ENCODE measurements around the gene SLC19A1. TPM values are rescaled to one million over a fixed set of nuclear protein-coding genes. Genes with fewer than 3 reads are reported as not detected.

SLC19A1 gene
- total and polyA plus RNA-seq, 3 experiments from 2014 or later: 7.0 to 66.8 (median 55.7) TPM

DNA sequence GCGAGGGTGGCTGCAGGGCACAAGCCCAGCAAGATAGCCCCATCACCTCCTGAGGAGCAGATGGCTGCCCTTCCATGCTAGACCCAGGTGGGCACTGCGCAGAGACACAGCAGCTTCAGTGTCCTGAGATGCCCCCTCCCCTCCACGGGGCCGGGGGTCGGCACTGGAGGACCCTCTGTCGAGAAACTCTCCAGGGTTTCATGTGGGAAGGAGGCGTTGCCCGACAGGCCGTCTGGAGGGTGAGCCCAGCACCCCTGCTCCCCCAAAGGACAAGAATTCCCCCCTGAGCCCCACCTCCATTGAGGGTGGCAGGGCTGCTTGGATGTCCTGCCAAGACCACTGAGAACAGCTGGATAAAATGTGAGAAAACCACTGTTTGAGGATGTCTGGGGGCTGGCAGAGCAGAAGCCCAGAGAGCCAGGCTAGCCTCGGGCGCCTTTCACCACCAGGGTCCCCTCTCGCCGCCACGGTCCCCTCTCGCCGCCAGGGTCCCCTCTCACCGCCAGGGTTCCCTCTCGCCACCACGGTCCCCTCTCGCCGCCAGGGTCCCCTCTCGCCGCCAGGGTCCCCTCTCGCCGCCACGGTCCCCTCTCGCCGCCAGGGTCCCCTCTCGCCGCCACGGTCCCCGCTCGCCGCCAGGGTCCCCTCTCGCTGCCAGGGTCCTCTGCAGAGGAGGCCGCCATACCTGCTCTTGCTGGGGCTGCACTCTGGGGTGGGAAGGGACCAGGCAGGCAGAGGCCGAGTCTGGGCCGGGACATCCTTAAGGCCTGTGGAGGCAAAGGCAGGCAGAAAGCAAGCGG lies 44.2 kb downstream of the SLC19A1 start:
- POLR2A ChIA-PET: no interaction called here
- H3K27ac Mint-ChIP-seq: no peak overlapping the region
- Histone ChIP-seq H3K36me3 (ENCODE audit: insufficient read depth, low read length) (no peaks in the 10 kb centered on the region), H3K4me1 (ENCODE audit: insufficient read depth, low read length) (no peaks in the 10 kb centered on the region), H3K4me3 (ENCODE audit: low read length) (no peak overlapping the region), H3K9me3 (ENCODE audit: low read length) (no peaks in the 10 kb centered on the region), H3K27ac (ENCODE audit: low read depth, low read length) (no peak overlapping the region), H3K27me3 (ENCODE audit: insufficient read depth, low read length, poor library complexity, severe bottlenecking) (no peaks in the 10 kb centered on the region)
- H3K9me3 Mint-ChIP-seq: no peaks in the 10 kb centered on the region
- no peaks in the 10 kb centered on the region for H3K36me3 Mint-ChIP-seq
- no peak overlapping the region for H3K4me3 Mint-ChIP-seq
- no peaks in the 10 kb centered on the region for H3K27me3 Mint-ChIP-seq
- CTCF ChIA-PET: no interaction called here
- peak in 1 of 5 donors; percentile 26 for DNase-seq
- H3K4me1 Mint-ChIP-seq: peaks cover 0 to 2% (median 0%) of the 10 kb centered on the region in 3 donors

- no peak overlapping the region for H3K4me3 Mint-ChIP-seq
- Histone ChIP-seq H3K9me3 (ENCODE audit: low read length) (no peaks in the 10 kb centered on the region), H3K4me3 (ENCODE audit: low read length) (no peak overlapping the region), H3K4me1 (ENCODE audit: insufficient read depth, low read length) (no peaks in the 10 kb centered on the region), H3K27ac (ENCODE audit: low read depth, low read length) (no peak overlapping the region), H3K27me3 (ENCODE audit: insufficient read depth, low read length, poor library complexity, severe bottlenecking) (no peaks in the 10 kb centered on the region), H3K36me3 (ENCODE audit: insufficient read depth, low read length) (no peaks in the 10 kb centered on the region)
- no peaks in the 10 kb centered on the region for H3K27me3 Mint-ChIP-seq
- no peaks in the 10 kb centered on the region for H3K36me3 Mint-ChIP-seq
- ChIA-PET POLR2A (no interaction called here), CTCF (no interaction called here)
- DNase-seq: peak in 1 of 5 donors; percentile 27
- H3K27ac Mint-ChIP-seq: no peak overlapping the region
- H3K4me1 Mint-ChIP-seq: peaks cover 0 to 2% (median 0%) of the 10 kb centered on the region in 3 donors
- no peaks in the 10 kb centered on the region for H3K9me3 Mint-ChIP-seq
Observed at GRCh38 chr21:45496968-45497845, 45.0 kb downstream of the SLC19A1 start.

DNA sequence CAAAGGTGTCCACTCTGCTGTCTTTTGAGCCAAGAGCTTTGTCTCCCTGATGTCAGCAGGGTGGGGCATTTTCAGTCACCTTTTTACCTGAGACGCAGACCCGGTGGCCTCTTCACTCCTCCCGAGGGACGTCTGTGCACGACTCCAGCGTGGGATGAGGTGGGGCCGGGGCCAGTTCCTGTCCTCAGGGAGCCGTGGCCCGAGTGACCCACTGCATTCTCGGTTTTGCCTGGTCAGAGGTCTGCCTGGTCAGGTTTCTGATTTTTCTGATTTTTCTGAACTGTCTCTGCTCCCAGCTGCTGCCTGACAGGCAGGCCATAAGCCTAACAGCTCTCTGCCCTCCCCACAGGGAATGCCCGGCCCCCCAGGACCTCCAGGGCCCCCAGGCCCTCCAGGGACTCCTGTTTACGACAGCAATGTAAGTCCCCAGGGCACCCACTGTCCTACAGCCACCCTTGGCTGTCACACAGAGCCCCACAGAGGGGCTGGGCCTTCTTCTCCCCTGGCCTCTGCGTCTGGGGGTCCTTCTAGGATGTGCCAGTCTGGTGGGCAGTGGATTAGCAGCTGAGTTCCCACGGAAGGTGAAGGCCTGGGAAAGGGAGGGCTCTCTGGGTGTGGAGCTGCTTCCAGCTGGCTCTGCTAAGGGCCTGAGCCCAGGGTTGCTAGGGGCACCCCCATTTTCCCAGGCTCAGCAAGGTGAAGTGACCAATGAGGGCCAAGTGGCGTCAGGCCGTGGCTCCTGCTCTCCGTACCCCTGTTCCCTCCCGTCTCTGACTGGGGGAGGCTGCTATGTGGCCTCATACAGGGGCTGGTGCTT lies 45.9 kb downstream of the SLC19A1 start:
- ChIA-PET CTCF (no interaction called here), POLR2A (no interaction called here)
- Histone ChIP-seq H3K4me3 (ENCODE audit: low read length) (no peak overlapping the region), H3K36me3 (ENCODE audit: insufficient read depth, low read length) (no peaks in the 10 kb centered on the region), H3K27ac (ENCODE audit: low read depth, low read length) (no peak overlapping the region), H3K4me1 (ENCODE audit: insufficient read depth, low read length) (no peaks in the 10 kb centered on the region), H3K9me3 (ENCODE audit: low read length) (no peaks in the 10 kb centered on the region), H3K27me3 (ENCODE audit: insufficient read depth, low read length, poor library complexity, severe bottlenecking) (no peaks in the 10 kb centered on the region)
- Mint-ChIP-seq H3K27me3 (no peaks in the 10 kb centered on the region), H3K27ac (no peak overlapping the region), H3K36me3 (no peaks in the 10 kb centered on the region), H3K4me1 (peaks cover 0 to 2% (median 0%) of the 10 kb centered on the region in 3 donors), H3K9me3 (no peaks in the 10 kb centered on the region), H3K4me3 (no peak overlapping the region)
- DNase-seq: peak in 1 of 5 donors; percentile 17

DNA sequence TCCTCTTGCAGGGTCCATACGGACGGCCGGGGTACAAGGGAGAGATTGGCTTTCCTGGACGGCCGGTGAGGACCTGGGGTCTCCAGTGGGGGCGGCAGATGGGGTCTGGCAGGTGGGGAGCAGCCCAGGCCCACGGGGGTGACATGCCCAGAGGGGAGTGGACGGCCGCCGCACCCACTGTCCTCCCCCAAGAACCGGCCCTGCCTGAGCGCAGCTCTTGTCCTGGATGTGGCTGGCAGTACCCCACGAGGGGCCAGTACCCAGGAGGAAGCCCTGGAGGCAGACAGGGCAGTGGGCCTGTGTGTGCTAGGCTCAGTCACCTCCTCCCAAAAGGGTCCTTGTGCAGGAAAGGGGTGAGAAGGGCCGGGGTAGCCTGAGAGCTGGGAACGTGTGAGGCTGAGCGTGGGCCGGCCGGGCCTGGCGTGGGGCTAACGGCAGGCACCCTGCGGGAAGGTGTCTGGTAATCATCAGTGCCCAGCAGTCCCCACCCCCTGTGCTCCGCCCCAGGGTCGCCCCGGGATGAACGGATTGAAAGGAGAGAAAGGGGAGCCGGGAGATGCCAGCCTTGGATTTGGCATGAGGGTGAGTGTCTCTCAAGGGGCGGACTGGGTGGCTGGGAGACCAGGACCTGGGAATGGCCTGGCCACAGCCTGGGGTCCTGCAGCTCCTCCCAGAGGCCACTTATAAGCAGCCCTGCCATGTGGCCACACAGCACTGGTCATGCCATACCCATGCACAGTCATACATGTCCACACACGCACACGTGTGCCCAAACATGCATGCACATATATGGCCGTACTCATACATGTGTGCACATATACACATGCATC lies 47.2 kb downstream of the SLC19A1 start:
- ChIA-PET POLR2A (no interaction called here), CTCF (no interaction called here)
- no peaks in the 10 kb centered on the region for H3K36me3 ChIP-seq (ENCODE audit: insufficient read depth, low read length)
- H3K27ac ChIP-seq (ENCODE audit: low read depth, low read length): no peak overlapping the region
- no peaks in the 10 kb centered on the region for H3K9me3 Mint-ChIP-seq
- H3K9me3 ChIP-seq (ENCODE audit: low read length): no peaks in the 10 kb centered on the region
- H3K36me3 Mint-ChIP-seq: no peaks in the 10 kb centered on the region
- H3K27ac Mint-ChIP-seq: no peak overlapping the region
- no peak for DNase-seq
- H3K4me1 ChIP-seq (ENCODE audit: insufficient read depth, low read length): no peaks in the 10 kb centered on the region
- H3K4me3 Mint-ChIP-seq: no peak overlapping the region
- no peak overlapping the region for H3K4me3 ChIP-seq (ENCODE audit: low read length)
- no peaks in the 10 kb centered on the region for H3K27me3 ChIP-seq (ENCODE audit: insufficient read depth, low read length, poor library complexity, severe bottlenecking)
- H3K4me1 Mint-ChIP-seq: peaks cover 0 to 2% (median 0%) of the 10 kb centered on the region in 3 donors
- no peaks in the 10 kb centered on the region for H3K27me3 Mint-ChIP-seq

- H3K36me3 ChIP-seq (ENCODE audit: insufficient read depth, low read length): no peaks in the 10 kb centered on the region
- H3K9me3 Mint-ChIP-seq: no peaks in the 10 kb centered on the region
Observed at GRCh38 chr21:45494135-45494850, 47.9 kb downstream of the SLC19A1 start.

GRCh38 chr21:45493401-45494001 lies 48.7 kb downstream of the SLC19A1 start:
- Mint-ChIP-seq H3K36me3 (no peaks in the 10 kb centered on the region), H3K27me3 (no peaks in the 10 kb centered on the region), H3K27ac (no peak overlapping the region), H3K4me1 (no peaks in the 10 kb centered on the region), H3K9me3 (no peaks in the 10 kb centered on the region), H3K4me3 (no peak overlapping the region)
- no peak overlapping the region for H3K4me3 ChIP-seq (ENCODE audit: low read length)
- H3K27me3 ChIP-seq (ENCODE audit: insufficient read depth, low read length, poor library complexity, severe bottlenecking): no peaks in the 10 kb centered on the region
- H3K9me3 ChIP-seq (ENCODE audit: low read length): no peaks in the 10 kb centered on the region
- ChIA-PET CTCF (no interaction called here), POLR2A (no interaction called here)
- DNase-seq: no peak
- H3K4me1 ChIP-seq (ENCODE audit: insufficient read depth, low read length): peaks cover 4% of the 10 kb centered on the region
- H3K36me3 ChIP-seq (ENCODE audit: insufficient read depth, low read length): no peaks in the 10 kb centered on the region
- no peak overlapping the region for H3K27ac ChIP-seq (ENCODE audit: low read depth, low read length)

More at GRCh38 chr21:45494135-45494850, 47.9 kb downstream of the SLC19A1 start:
- POLR2A ChIA-PET: no interaction called here
- H3K27ac ChIP-seq (ENCODE audit: low read depth, low read length): no peak overlapping the region
- Mint-ChIP-seq H3K27ac (no peak overlapping the region), H3K4me3 (no peak overlapping the region), H3K27me3 (no peaks in the 10 kb centered on the region), H3K36me3 (no peaks in the 10 kb centered on the region), H3K4me1 (no peaks in the 10 kb centered on the region)
- H3K9me3 ChIP-seq (ENCODE audit: low read length): no peaks in the 10 kb centered on the region
- H3K4me1 ChIP-seq (ENCODE audit: insufficient read depth, low read length): peaks cover 2% of the 10 kb centered on the region
- CTCF ChIA-PET: no interaction called here
- no peak for DNase-seq
- H3K27me3 ChIP-seq (ENCODE audit: insufficient read depth, low read length, poor library complexity, severe bottlenecking): no peaks in the 10 kb centered on the region
- H3K4me3 ChIP-seq (ENCODE audit: low read length): no peak overlapping the region

DNA sequence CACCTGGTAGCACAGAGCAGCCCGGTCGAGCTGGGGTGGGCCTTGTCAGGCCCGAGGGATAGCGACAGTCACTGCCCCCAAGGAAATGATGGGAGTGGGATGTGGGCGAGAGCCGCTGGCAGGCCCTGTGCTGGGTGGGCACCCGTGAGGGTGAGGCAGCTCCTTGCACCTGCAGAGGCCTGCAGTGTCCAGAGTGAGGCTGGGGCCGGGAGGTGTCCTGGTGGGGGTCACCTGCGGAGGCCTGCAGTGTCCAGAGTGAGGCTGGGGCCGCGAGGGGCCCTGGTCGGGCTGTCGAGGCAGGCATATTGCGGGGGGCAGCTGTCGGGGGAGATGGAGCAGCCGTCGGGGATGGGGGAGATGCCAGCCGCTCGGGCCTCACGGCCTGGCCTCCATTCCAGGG lies 49.5 kb downstream of the SLC19A1 start:
- H3K4me1 Mint-ChIP-seq: peaks cover 0 to 3% (median 0%) of the 10 kb centered on the region in 3 donors
- ChIA-PET POLR2A (no interaction called here), CTCF (no interaction called here)
- Histone ChIP-seq H3K27ac (ENCODE audit: low read depth, low read length) (no peak overlapping the region), H3K4me1 (ENCODE audit: insufficient read depth, low read length) (peaks cover 4% of the 10 kb centered on the region), H3K4me3 (ENCODE audit: low read length) (no peak overlapping the region), H3K36me3 (ENCODE audit: insufficient read depth, low read length) (no peaks in the 10 kb centered on the region), H3K27me3 (ENCODE audit: insufficient read depth, low read length, poor library complexity, severe bottlenecking) (no peaks in the 10 kb centered on the region), H3K9me3 (ENCODE audit: low read length) (no peaks in the 10 kb centered on the region)
- H3K9me3 Mint-ChIP-seq: no peaks in the 10 kb centered on the region
- no peak overlapping the region for H3K27ac Mint-ChIP-seq
- no peaks in the 10 kb centered on the region for H3K36me3 Mint-ChIP-seq
- H3K27me3 Mint-ChIP-seq: no peaks in the 10 kb centered on the region
- no peak overlapping the region for H3K4me3 Mint-ChIP-seq
- DNase-seq: no peak

Data from CD8-positive, alpha-beta memory T cell (primary cell).